ENCODE data around the gene EPB42.
"Not testable (repeated sequence)": the region's sequence is repeated elsewhere in the genome, so short reads cannot be mapped to it uniquely, and the experiment has no call there.

The EPB42 gene

GRCh38 chr15:43229977-43230376 is 9.2 kb upstream of the EPB42 start:
- FAIRE-seq, result no peak
- no peak for DNase-seq (ENCODE audit: insufficient read length, low spot score)
- no peak for TF ChIP-seq POLR2A (IDR thresholded peaks at IDR 0.05; ENCODE audit: low read depth, low read length)

DNA sequence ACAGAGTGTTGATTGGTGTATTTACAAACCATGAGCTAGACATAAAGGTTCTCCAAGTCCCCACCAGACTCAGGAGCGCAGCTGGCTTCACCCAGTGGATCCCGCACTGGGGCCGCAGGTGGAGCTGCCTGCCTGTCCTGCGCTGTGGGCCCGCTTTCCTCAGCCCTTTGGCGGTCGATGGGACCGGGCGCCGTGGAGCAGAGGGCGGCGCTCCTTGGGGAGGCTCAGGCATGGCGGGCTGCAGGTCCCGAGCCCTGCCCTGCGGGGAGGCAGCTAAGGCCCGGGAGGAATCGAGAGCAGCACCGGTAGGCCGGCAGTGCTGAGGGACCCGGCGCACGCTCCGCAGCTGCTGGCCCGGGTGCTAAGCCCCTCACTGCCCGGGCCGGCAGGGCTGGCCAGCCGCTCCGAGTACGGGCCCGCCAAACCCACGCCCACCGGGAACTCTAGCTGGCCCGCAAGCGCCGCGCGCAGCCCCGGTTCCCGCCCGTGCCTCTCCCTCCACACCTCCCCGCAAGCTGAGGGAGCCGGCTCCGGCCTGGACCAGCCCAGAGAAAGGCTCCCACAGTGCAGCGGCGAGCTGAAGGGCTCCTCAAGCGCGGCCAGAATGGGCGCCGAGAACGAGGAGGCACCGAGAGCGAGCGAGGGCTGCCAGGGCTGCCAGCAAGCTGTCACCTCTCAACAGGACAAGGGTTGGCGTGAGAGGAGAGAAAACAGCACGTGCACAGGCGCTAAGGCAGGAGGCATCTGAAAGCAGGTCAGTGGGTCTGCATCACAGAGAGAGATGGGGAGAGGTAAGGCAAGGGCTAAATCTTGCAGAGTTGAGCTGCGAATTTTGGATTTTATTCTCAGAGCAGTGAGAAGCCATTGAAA is 5.9 kb upstream of the EPB42 start:
- no peak for TF ChIP-seq POLR2A (IDR thresholded peaks at IDR 0.05; ENCODE audit: low read depth, low read length)
- FAIRE-seq, result no peak
- no peak for DNase-seq (ENCODE audit: insufficient read length, low spot score)

- DNase-seq (ENCODE audit: insufficient read length, low spot score); FAIRE-seq: not testable (repeated sequence)
Observed at GRCh38 chr15:43225950-43226255, 5.1 kb upstream of the EPB42 start.

- FAIRE-seq, result peak; percentile 95
- peak; percentile 66 for DNase-seq (ENCODE audit: insufficient read length, low spot score)
- no peak for TF ChIP-seq POLR2A (IDR thresholded peaks at IDR 0.05; ENCODE audit: low read depth, low read length)
Observed at GRCh38 chr15:43225201-43225949, 4.6 kb upstream of the EPB42 start.

- no peak for FAIRE-seq
- no peak for TF ChIP-seq POLR2A (IDR thresholded peaks at IDR 0.05; ENCODE audit: low read depth, low read length)
- no peak for DNase-seq (ENCODE audit: insufficient read length, low spot score)
Observed at GRCh38 chr15:43221422-43221821, 604 bp upstream of the EPB42 start.

DNA sequence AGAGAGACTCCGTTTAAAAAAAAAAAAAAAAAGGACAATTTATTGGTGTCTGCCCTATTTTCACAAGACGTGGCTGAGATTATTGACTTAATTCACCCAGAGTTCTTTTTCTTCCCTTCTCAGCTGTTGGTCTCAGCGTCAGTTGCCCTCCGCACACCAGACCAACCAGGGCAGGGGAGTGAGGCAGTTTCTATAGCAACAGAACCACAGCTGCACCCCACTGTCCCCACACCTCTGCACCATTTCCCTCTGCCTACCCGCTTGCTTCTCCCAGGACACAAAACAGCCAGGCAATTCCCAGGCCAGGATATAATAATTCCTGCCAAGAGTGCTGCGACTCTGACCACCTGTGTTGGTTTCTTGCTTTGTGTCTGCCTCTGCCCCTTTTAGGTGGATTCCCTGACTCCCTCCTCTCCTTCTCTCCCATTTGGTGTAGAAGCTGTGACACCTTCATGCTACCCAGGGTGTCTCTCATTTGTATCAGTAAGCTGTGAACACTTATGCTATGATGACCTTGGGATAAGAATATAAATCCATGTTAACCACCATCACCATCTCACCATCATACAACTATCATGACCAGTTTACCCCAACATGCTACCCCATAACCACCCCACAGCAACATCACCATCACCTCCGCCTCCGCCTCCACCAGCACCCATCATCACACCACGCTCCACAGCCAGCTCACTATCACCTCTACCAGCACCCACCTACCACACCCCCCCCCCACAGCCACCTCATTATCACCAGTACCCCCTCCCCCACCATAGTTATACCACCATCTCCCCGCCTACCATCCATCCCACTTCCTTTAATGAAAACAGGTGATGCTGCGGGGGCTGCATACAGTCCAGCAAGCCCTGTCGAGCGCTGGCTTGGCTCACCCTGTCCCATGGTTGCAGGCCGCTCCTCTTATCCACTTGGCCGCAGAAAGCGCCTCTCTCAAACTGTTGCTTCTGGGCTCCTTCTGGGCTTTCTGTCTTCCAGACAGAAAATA is 589 bp downstream of the EPB42 start:
- no peak for TF ChIP-seq POLR2A (IDR thresholded peaks at IDR 0.05; ENCODE audit: low read depth, low read length)
- DNase-seq (ENCODE audit: insufficient read length, low spot score) (no peak), FAIRE-seq (no peak)

DNA sequence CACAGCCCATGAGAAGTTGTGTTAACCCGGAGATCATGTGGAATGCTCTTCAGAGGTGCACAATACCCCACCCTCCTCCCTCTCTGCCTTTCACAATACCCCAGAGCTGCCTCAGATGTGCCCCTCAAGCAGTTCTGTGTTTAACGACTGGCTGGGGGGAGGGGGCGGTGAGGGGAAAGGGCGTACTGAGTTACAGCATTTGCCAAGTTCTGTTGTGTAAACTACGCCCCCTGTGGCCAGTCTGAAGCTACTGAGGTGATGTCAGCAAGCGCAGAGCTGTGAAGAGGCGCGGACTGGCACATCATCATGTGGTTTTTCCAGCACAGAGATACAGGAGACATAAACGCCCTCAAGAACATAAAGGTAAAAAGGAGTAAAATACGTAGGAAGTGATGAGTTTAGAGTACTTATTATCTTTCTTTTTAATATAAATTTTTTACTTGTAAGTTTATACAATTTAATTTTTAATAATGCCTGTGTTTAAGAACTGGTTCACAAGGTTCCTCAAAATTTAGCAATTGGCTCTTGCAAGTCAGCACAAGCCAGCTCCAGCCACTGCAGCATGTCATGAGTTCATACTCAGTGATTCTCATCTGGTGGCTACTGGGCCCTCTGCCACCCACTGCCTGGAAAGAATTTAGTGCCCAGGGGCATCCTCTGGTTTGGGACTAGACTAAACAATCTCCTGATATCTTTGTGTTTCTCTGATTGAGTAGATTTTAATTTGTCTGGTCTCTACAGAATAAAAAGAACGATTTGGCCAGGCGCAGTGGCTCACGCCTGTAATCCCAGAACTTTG is 1.7 kb downstream of the EPB42 start:
- DNase-seq (ENCODE audit: insufficient read length, low spot score), result no peak
- no peak for FAIRE-seq
- no peak for TF ChIP-seq POLR2A (IDR thresholded peaks at IDR 0.05; ENCODE audit: low read depth, low read length)

DNA sequence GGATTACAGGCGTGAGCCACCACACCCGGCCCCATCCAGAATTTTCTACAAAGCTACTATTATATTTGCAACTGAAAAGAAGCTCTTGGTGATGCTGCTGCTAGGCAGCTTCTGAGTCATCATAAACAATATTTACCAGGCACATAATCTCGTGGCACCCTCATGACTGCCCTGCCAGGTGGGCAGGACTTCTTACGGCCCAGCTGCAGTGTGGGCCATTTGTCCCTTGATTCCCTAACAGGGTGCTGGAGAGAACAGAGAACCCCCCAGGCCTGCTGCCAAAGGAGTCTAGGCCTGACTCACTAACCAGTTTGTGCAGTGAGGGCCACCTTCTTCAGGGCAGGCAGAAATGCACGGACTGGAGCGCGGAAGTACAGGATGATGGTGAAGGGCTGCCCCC is 4.9 kb downstream of the EPB42 start:
- TF ChIP-seq POLR2A (IDR thresholded peaks at IDR 0.05; ENCODE audit: low read depth, low read length), result no peak
- DNase-seq (ENCODE audit: insufficient read length, low spot score) (peak; percentile 57), FAIRE-seq (no peak)

- FAIRE-seq (no peak), DNase-seq (ENCODE audit: insufficient read length, low spot score) (no peak)
- TF ChIP-seq POLR2A (IDR thresholded peaks at IDR 0.05; ENCODE audit: low read depth, low read length), result no peak
Observed at GRCh38 chr15:43214592-43215295, 6.1 kb downstream of the EPB42 start.

- DNase-seq (ENCODE audit: insufficient read length, low spot score) (no peak), FAIRE-seq (no peak)
- TF ChIP-seq POLR2A (IDR thresholded peaks at IDR 0.05; ENCODE audit: low read depth, low read length), result no peak
Observed at GRCh38 chr15:43214169-43214568, 6.6 kb downstream of the EPB42 start.

DNA sequence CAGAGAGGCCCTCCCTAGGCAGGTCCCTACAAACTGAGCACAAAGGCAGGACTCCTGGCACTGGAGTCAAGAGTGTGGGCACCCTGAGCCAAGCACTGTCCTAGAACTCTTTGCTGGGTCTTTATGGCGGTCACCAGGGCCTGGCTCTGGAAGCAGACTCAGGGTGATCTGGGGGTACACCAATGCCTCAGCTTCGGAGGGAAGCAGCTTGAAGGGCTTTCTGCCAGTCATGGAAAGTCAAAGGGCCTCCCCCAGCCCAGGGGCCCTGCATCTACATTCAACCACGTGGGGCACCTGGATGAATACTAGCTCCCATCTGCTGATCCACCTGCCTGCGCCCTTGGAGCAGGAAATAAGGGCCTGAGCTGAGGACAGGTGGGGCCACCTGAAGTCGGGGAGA is 7.4 kb downstream of the EPB42 start:
- DNase-seq (ENCODE audit: insufficient read length, low spot score) (no peak), FAIRE-seq (no peak)
- TF ChIP-seq POLR2A (IDR thresholded peaks at IDR 0.05; ENCODE audit: low read depth, low read length), result no peak

DNA sequence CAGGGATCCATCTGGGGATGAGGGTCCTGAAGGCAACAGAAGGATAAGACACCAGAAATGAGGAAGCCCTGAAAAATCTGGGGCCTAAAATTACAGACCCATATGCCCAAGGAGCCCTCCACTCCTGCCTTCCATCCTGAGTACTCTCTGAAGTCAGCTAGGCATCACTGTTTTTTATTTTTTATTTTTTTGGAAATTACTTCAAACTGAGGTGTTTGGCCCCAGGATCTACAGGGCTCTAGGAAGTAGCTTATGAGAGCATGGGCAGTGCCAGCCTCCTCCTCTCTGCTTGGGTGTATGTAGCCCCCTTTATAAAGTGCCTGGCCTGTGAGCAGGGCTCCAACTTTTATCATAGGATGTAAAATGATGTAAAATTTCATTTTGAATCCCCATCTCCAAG is 7.9 kb downstream of the EPB42 start:
- no peak for FAIRE-seq
- TF ChIP-seq POLR2A (IDR thresholded peaks at IDR 0.05; ENCODE audit: low read depth, low read length), result no peak
- DNase-seq (ENCODE audit: insufficient read length, low spot score), result no peak

- DNase-seq (ENCODE audit: insufficient read length, low spot score), result no peak
- TF ChIP-seq POLR2A (IDR thresholded peaks at IDR 0.05; ENCODE audit: low read depth, low read length), result no peak
- no peak for FAIRE-seq
Observed at GRCh38 chr15:43212299-43212698, 8.5 kb downstream of the EPB42 start.
